Left kidney (tissue), 8 donors: ENCODE measurements around the gene KLF4. TPM values are rescaled to one million over a fixed set of nuclear protein-coding genes. Genes with fewer than 3 reads are reported as not detected.
A peak's percentile ranks its signal among the peaks of the same experiment; 100 is the strongest.
"Not testable (repeated sequence)": the region's sequence is repeated elsewhere in the genome, so short reads cannot be mapped to it uniquely, and the experiment has no call there.

Experiments used
- DNase-seq: peaks from one replicate; pipeline ENCODE4 v3.0.0-alpha.2; 2013
- long read RNA-seq, 8 donors: transcript quantifications; one replicate each; lab custom pipeline, GENCODE V29; 2026
- polyA plus RNA-seq: library from polyadenylated mRNA; unstranded; fragments of 120-200 nt; gene quantifications from one replicate; pipeline ENCODE4 v1.2.1, GENCODE V29; 2013; ENCODE audit not compliant: insufficient read length

Gene KLF4
- polyA plus RNA-seq: 6.4 TPM
- long read RNA-seq, donor 1, partial matches to known transcripts: 0 of 2 reads
- long read RNA-seq, donor 1, other reads (novel, unspliced or antisense): 0 of 2 reads
- long read RNA-seq, donor 2, partial matches to known transcripts: 0 of 1 reads
- long read RNA-seq, donor 2, other reads (novel, unspliced or antisense): 0 of 1 reads
- long read RNA-seq, donor 3: 0 reads
- long read RNA-seq, donor 4, partial matches to known transcripts: 0 of 1 reads
- long read RNA-seq, donor 4, other reads (novel, unspliced or antisense): 0 of 1 reads
- long read RNA-seq, donor 5: 0 reads
- long read RNA-seq, donor 6, partial matches to known transcripts: 0 of 5 reads
- long read RNA-seq, donor 6, other reads (novel, unspliced or antisense): 0 of 5 reads
- long read RNA-seq, donor 7: 0 reads
- long read RNA-seq, donor 8, partial matches to known transcripts: 0 of 2 reads
- long read RNA-seq, donor 8, other reads (novel, unspliced or antisense): 0 of 2 reads

DNA sequence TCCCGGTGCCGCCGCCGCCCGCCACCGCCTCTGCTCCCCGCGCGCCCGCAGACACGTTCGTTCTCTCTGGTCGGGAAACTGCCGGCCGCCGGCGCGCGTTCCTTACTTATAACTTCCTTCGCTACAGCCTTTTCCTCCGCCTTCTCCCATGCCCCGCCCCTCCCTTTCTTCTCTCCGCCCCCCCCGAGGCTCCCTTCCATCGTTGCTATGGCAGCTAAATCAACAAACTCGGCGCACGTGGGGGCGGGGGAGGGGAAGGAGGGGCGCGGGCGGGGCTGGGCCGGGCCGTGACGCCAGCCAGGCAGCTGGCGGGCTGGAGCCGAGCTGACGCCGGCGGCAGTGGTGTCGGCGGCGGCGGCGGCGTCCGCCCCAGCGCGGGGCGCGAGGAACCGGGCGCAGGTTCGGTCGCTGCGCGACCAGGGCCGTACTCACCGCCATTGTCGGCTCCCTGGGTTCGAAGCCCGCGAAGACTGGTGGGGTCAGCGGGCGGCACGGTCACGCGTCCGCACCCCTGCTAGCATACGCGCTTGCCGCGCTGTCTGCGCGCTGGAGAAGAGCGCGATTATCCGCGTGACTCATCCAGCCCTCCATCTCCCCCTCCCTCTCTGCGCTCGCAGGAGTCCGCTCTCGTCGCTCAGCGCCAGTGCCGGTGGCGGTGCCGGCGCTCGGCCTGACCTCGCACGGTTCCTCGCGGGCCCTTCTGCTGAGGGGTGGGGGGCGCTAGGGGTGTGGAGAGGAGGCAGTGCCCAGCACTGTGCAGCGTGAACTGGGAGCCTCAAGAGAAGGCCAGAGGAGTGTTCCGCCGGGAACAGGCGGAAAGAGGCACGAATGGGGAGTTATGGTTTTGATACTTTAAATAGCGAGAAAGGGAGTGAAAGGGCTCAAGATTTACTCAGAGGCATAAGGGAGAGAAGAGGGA lies at the start of gene KLF4:
KLF4 (minus strand) TSS at position 83 of the 919 bp plus-strand sequence. CDS start 597 bp downstream, outside the sequence.
- peak; percentile 94 for DNase-seq

DNA sequence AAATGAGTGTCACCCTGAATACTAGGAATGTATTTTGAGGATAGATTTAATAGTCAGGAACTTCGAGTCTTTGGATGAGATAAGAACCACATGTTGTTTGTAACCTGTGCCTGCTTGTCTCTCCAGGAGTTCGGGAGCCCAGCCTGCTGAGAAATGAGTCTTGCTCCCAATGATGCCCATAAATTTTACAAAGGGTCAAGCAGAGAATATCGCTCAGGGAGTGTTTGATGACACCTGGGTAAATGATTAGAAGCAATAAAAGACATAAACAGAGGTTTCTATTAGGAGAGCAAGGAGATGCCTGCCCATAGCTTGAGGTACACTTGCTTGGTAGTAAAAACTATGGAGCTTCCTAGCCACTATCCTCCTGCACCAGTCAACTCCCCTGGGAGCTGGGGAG lies 46.9 kb upstream of the KLF4 start:
- no peak for DNase-seq

DNA sequence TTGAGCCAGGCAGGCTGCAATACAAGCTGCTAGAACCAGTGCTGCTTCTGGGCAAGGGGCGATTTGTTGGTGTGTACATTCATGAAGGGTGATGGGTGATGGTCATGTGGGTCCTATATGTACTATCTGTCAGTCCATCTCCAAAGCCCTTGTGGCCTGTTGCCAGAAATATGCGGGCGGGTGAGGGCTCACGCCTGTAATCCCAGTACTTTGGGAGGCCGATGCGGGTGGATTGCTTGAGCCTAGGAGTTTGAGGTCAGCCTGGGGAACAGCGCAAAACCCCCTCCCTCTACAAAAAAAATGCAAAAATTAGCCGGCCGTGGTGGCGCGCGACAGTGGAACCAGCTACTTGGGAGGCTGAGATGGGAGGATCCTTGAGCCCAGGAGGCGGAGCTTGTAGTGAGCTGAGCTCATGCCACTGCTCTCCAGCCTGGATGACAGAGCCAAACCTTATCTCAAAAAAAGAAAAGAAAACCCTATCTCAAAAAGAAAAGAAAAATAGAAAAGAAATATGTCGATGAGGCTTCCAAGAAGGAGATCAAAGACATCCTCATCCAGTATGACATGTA lies 45.0 kb upstream of the KLF4 start:
- DNase-seq: no peak

DNA sequence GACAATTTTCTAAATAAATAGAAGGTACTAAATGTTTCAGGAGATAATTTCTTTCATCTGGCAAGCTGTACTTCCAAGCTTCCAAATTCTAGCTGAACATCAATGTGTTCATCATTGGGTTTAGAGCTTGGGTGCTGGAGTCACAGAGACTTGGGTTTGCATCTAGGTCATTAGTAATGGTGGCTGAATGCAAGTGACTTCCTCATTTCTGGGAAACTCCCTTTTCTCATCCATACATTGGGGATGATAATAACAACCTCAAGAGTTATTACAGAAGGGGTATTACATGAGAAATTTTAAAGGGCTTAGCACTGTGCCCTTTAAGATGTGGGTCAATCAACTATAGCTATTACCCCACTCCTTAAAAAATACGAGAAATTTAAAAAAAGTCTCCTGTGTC lies 41.1 kb upstream of the KLF4 start:
- DNase-seq: no peak

DNA sequence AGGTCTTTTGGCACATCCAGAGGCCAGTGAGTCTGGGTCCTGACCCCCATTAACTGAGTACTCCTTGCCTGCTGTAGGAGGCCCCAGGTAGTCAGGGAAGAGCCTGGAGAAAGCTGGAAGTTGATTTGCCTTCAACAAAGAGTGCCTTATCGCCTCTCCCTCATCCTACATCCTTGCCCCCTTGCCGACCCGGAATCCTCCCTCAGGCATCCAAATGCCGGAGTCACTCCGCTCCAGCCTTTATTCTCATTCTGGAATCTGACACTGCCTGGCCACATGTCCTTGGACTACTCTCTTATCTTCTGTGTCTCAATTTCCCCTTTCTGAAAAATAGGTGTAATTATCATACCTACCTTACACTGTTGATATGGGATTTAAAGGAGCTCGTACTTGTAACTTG lies 39.1 kb upstream of the KLF4 start:
- no peak for DNase-seq

DNA sequence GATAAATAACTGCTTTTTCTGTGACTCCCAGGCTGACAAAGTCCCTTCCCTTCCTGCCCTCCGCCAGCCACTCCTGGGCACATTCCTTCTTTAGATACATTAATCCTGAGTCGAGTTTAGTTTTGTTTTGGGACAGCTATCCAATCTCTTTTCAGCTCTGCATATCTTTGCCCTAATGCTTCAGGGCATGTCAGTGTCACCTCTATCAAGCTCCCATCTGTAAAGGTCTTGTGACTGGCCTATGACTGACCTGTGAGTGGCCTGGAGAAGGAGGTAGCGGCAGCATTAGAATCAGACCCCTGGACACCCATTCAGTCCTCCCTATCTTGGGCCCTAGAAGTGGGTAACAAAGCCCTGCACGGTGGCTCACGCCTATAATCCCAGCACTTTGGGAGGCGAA lies 34.0 kb upstream of the KLF4 start:
- no peak for DNase-seq

DNA sequence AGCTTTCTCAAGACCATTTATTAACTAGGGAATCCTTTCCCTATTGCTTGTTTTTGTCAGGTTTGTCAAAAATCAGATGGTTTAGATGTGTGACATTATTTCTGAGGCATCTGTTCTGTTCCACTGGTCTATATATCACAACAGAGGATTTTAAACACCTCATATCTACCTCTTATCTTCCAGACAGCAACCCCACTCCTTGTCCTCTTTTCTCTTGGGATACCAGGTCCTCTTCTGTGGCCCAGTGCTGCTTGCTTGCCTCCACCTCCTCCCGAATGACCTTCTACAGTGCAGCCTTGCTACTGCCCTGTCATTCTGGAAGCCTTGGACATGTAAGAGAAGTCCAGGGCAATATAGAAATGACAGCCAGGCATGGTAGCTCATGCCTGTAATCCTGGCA lies 30.6 kb upstream of the KLF4 start:
- DNase-seq: no peak

DNA sequence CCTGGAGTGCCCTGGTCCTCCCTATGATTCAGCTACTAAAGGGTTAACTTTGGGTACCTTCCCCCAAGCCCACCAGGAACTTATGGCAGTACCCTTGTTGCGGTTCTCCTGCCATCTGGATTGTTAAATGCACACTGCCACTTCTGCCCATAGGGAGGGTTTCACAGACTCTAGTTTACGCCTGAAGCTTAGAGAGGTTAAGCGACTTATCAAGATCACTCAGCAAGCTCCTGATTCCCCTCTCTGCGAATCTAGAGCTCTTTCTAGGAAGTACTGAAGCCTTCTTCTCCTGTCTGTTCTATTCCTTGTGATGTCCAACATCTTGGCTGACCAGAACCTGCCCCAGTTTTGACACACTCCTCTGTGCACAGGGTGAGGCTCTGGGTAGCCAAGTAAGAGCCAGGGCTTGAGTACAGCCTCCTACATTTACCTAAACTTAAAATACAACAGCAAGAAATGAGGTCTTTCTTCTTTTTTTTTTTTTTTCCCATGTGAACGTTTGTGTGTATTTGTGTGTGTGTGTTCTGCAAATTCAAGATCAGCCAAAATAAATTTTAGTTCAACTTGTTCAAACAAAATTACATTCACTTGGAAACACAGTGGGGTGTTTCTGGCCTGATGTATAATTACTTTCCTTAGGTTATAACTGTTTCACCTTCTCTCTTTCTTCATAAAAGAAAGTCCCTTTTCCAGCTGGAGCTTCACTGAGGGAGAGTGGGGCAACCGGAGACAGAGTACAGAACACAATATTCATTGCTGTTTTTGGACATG lies 28.7 kb upstream of the KLF4 start:
- DNase-seq: no peak

DNA sequence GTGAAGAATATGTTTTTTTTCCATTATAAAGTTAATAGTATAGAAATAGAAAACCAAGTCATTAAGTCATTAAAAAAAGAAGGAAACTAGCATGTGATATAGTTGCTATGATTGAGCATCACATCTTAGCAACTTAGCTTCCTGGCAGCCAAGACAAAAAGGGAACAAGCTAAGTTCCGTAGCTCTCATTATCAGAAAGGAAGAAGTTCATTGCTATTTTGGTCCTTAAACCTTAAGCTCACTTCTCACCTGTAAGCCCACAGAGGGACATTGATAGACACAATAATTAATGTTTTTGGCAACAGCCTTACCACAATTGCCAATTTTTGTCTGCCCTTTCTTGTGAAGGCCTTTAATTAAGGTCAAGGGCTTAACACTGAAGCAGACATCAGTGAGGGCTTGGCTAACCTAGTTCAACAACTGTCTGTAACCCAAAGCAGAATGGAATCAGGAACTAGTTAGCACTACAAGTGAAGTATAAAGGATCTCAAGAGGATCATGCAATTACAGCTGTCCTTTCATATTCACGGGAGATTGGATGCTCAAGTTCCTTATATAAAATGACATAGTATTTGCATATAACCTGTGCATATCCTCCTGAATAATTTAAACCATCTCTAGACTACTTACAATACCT lies 24.0 kb upstream of the KLF4 start:
- no peak for DNase-seq

DNA sequence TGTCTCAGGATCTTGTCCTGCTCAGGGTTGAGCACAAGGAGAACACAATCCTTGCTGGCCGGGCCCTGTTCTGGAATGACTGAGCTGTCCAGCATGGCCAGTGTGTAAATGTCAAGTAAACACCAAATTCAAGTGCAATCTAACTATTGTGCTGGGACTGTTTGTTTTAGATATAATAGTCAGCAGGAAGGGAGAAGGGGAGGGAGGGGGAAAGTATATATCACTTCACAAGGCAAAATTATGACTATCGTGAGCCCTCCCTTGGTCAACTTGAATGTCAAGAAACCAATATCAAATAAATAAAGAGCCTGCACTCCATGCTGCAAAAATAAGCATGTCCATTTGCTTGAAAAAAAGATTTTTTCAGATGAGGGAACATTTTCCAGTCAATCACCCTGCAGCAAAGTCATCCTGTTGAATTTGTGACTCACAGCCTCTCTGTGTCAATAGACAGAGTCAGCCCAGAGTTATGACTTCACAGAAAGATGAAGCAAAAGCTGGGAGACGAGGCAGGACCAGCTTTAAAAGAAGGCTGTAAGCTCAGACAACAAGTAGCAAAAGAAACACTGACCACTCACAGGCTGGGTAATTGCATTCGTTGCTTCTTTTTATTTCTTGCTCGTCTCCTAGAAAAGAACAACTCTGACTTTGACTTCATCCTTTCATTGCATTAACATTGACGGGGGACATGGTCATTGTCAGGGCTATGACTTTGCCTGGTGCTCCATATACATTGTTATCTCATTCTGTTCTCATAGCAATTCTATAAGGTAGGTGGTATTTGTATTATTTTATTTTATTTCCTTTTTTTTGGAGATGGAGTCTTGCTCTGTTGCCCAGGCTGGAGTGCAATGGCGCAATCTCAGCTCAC lies 15.3 kb upstream of the KLF4 start:
- DNase-seq: no peak

DNA sequence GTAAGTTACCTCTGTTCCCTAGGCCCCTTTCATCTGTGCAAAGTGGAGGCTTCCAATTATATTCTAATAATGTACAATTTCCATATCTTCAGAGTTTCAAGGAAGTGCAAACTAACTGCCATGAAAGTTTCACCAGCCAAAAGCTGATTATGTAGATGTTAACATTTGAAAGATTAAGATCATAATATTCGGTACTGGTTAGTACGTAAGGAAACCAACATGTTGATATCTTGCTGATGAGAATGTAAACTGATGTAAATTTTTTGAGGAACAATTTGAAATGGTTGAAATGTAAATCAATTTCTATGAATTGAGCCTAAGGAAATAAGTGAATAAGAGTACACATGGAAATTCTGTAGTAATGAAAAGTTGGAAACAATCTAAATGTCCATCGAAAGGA lies 12.9 kb upstream of the KLF4 start:
- no peak for DNase-seq

DNA sequence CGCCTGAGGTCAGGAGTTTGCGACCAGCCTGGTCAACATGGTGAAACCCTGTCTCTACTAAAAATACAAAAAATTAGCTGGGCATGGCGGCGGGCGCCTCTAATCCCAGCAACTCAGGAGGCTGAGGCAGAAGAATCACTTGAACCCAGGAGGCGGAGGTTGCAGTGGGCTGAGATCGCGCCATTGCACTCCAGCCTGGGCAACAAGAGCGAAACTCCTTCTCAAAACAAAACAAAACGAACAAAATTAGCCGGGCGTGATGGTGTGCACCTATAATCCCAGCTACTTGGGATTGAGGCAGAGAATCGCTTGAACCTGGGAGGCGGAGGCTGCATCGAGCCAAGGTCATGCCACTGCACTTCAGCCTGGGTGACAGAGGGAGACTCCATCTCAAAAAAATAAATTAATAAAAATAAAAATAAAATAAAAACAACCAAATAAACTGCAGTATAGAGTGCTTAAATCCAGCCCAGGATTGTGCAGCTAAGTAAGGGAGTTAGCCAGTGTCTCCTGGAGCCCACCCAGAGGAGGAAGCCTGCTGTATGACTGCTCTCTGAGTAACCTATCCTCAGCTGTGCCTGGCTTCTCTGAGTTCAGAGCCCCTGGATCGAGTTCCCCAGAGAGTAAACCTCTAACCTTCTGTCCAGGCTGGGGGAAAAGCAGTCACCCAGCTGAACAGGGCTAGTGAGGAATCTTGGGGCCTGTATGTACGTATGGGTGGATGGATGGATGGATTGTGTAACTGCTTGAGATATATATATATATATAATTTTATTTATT lies 11.0 kb upstream of the KLF4 start:
- DNase-seq: not testable (repeated sequence)

DNA sequence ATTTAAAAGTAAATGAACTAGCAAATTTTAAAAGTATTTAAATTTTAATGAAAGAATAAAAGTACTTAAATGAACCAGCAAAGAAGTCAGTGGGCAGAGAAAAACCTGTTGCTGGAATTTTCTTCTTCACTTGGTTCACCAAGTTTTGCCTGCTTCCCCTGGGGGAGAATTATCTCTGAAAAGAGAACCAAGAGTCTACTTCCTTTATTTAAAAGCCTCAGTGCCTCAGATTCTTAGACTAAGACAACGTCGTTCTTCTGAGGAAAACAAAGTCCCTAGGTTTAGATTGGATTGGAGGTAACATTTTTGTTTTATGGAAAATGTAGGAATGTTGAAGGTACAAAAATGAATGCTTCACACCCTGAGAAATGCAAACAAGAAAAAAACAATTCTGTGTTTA lies 7.4 kb upstream of the KLF4 start:
- DNase-seq: no peak

DNA sequence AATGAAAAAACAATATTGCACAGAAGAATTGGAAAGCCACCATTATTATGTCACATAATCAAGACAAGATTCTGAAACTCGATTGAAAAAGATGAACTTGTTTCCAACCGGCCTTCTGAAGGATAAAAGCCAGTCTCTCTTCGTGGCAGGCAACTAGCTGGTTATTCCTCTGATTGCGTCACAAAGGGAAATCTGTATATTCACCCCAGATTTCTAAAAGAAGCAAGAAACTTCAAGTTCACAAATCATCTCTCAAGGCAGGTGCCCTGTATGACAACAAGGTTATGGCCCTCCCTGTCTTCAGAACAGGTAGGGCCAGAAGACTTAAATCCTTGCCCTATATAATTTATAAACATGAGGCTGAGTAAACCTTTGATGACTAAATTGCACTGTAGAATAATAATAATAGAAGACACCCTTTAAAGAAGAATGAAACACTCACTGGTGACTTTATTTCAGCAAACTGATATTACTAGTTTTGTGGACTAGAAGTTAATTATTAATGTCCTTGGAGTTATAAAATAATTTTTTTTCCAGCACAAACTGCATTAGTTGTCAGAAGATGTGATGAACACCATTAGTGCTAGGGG lies 2.9 kb upstream of the KLF4 start:
- no peak for DNase-seq

DNA sequence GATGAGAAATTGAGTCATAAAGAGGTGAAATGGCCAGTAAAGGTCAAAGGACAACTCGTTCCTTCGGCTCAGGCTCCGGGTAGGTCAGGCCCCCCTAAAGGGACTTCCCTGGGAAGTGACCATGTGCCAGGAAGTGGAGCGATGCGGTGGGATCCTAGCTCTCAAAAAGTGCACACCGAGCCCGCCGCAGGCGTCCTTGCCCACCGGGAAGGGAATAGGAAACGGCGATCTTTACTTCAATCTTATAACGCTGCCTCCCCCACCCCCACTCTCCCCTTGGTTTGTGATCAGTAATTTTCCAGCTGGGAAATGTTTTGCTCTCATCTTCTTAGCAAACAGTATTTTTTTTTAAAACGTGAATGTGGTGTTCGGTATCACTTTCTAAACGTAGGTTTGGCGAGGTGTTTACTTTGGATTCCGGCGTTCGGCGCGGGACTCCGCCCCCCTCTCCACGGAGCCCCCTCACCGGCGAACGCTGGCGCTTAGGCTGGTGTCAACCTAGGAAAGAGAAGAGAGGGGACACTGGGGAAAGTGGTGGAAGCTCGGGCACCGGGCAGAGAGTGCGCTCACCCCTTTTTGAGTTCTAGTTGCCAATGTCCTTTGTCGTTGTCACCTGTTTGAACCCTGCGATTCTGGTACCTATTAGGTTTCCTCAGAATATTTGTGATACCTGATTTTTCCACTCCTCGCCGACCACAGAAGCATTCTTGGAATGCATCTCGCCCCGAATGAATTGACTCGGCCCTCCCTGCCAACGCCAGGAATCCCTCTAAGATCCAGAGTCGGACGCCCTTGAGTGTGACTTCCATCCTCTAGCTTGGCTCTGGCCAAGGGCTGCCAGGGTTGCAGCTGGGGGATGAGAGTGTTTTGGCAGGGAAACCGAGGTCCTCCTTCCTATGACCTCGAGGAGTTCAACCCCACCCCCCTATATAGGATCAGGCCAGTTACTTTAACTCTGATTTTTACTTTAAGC lies 1.8 kb upstream of the KLF4 start:
- DNase-seq: peak; percentile 32

DNA sequence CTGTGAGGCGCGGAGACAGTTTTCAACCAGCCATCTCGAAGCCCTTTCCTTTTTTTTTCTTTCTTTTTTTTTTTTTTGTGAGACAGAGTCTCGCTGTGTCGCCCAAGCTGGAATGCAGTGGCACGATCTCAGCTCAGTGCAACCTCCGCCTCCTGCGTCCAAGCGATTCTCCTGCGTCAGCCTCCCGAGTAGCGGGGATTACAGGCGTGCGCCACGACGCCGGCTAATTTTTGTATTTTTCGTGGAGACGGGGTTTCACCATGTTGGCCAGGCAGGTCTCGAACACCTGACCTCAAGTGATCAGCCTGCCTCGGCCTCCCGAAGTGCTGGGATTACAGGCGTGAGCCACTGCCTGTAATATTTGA lies 1.0 kb upstream of the KLF4 start:
- DNase-seq: not testable (repeated sequence)

DNA sequence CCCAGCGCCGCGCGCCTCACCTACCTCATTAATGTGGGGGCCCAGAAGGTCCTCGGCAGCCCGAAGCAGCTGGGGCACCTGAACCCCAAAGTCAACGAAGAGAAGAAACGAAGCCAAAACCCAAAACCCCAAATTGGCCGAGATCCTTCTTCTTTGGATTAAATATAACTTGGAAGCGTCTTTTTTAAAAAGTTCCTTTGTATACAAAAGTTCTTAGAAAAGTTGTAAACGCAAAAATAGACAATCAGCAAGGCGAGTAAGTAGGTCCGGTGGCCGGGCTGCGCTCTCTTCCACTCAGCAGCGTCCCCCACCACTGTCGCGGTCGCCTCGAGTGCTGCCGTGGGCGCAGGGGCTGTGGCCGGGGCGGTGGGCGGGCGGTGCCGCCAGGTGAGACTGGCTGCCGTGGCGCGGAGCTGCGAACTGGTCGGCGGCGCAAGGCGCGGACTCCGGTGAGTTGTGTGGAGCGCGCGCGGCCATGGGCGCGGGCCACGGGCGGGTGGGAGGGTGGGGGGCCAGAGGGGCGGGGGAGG lies 360 bp downstream of the KLF4 start:
- DNase-seq: peak; percentile 33
